ENCODE results near the gene FGR.

Gene FGR

GRCh38 chr1:27600498-27601175 lies 34.3 kb downstream of the FGR start:
- TF ChIP-seq CTCF (IDR thresholded peaks at IDR 0.05; ENCODE audit: extremely low read depth, missing control alignments): no peak
- no peak for DNase-seq (ENCODE audit: low spot score)

- no peak for DNase-seq (ENCODE audit: low spot score)
- no peak for TF ChIP-seq CTCF (IDR thresholded peaks at IDR 0.05; ENCODE audit: extremely low read depth, missing control alignments)
These were observed 35.1 kb downstream of the FGR start for GRCh38 chr1:27599605-27600497.

GRCh38 chr1:27598902-27599528 lies 36.0 kb downstream of the FGR start:
- DNase-seq (ENCODE audit: low spot score): no peak
- TF ChIP-seq CTCF (IDR thresholded peaks at IDR 0.05; ENCODE audit: extremely low read depth, missing control alignments): no peak

- DNase-seq (ENCODE audit: low spot score): no peak
- TF ChIP-seq CTCF (IDR thresholded peaks at IDR 0.05; ENCODE audit: extremely low read depth, missing control alignments): no peak
These were observed 36.7 kb downstream of the FGR start for GRCh38 chr1:27598295-27598687.

GRCh38 chr1:27597516-27598294 lies 37.3 kb downstream of the FGR start:
- no peak for TF ChIP-seq CTCF (IDR thresholded peaks at IDR 0.05; ENCODE audit: extremely low read depth, missing control alignments)
- no peak for DNase-seq (ENCODE audit: low spot score)

- TF ChIP-seq CTCF (IDR thresholded peaks at IDR 0.05; ENCODE audit: extremely low read depth, missing control alignments): no peak
- DNase-seq (ENCODE audit: low spot score): no peak
These were observed 38.0 kb downstream of the FGR start for GRCh38 chr1:27596986-27597385.

All from GM20000 (cell line).